Anterior cingulate cortex (tissue), 58 donors: ENCODE measurements around the gene RASL11A.
"Not testable (repeated sequence)": the region's sequence is repeated elsewhere in the genome, so short reads cannot be mapped to it uniquely, and the experiment has no call there.

Experiments
- DNase-seq, 58 donors: peaks; one replicate each; lab custom pipeline; 2025; lab: John Stamatoyannopoulos, UW

Gene RASL11A

DNA sequence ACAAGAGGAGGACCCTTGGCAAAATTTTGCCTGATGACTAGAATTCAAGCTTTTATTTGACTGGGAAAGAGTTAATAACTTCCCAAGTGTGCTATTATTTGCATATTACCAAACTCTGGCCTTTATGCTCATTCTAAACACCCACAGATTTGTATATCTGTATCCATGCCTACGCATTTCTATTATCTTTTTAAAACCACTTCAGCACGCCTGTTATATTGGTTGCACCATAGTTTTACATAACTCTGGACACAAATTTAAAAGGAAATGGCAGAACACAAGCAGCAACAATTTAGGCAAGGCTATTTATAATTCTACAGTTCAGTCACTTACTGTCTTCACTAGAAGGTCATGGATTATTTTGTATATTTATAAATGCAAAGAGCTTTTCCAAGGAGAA is 3.7 kb upstream of the RASL11A start:
- DNase-seq: no peak

DNA sequence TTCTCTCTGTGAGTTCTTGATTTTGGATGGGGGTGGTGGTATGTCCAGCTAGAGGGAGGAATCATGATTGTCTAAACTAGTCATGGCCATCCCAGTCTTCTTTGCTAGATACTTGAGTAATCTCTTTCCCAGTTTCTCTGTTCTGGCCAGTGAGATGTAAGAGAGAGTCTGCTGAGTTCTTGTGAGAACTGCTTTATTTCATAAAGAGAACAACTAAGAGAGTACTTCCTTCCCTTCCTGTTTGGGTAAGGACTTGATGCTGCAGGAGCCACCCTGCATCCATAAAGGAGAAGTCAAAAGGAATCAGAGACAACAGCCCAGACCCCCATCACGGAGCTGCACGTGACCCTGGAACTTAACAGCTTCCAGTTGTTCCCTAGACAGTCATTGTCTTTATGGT is 3.0 kb upstream of the RASL11A start:
- DNase-seq: no peak

DNA sequence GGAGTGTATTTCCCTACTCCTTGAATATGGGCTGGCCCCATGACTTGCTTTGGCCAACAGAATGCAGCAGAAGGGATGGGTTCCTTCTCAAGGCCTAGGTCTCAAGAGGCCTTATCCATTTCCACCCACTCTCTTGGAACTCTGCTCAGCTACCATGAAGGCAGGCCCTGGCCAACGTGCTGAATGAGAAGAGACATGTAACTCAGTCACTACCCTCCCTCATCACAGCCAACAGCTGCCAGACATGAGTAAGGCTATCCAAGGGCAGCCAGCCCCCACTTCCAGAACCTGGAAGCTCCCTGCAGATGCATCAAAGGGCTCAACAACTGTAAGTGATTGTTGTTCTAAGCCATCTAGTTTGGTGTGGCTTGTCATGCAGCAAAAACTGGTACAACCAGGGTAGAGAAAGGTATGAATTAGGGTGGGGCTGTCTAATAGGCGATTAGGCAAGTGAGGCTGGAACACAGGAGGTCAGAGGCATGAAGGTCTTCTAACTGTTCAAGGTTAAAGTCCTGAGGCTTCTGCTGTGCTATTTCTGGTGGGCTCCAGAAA is 1.4 kb upstream of the RASL11A start:
- no peak for DNase-seq

DNA sequence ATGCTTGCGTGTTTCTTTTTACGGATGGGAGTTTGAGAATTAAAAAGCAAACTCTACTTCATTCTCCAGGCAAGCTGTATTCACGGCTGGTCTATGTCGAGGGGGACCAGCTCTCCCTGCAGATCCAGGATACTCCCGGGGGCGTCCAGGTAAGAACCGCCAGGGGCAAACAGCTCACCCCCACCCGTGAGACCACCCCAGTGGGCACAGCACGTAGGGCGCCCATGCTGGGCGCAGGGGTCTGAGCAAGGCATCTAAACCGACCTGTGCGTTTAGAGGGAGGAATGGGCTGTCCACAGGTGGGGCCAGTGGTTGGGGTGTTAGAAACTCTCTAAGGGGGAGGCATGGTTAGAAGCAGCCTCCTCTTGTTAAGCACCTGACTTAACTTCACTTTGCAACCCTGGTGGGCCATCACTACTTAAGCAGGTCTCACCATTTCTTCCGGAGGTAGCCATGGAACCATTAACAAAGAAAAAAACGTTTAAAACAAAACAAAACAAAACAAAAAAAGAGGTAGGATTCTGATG is 1.0 kb downstream of the RASL11A start:
- DNase-seq: no peak

DNA sequence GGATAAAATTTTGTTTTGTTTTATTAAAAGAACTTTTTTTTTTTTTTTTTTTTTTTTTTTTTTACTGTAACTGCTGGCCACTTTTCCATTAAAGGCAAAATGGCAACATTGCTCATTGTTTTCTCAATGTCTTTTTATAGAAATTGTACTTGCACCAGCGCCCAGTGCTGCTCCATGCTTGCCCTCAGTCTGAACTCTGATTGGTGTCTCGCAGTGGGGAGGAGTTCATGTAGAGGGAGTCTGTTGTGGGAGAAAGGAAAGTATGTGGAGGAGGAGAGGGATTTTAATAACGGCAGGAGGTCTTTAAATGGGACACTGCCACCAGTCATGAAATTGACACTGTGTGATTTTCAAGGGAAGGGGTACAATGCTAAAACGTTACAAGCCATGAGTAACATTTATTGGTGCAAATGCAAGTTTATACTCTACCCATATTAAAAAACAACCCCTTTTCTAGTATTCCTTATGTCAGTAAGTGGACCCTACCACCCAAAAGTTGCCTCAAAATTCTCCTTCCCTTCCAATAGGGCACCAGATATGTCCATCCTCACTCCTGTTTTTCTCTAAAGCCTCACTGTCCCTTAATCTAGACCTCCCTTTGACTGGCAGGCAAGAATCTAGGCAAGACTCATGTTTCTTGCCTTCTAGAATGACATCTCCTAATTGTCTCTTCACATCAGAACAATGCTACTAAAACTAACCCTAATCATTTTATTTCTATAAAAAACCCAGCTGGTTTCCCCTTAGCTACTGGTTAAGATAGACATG is 3.2 kb downstream of the RASL11A start:
- DNase-seq: no peak

DNA sequence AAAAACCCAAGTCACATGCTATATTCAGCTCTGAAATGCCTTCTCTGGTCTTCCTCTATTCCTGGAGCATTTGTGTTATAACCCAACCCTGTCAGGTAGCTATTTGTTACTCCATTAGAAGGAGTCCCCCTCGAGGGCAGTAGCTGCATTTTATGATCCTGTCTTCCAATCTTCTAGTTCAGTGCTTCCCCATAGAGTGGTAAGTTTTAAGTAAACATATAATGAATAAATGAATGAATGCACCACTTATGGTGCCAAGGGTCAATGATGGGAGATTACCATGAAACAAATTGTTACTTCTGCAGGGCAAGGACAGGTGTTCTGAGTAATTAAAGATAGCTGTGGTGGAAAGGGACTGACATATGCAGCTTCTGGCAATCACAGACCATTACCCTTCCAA is 4.0 kb downstream of the RASL11A start:
- no peak for DNase-seq

DNA sequence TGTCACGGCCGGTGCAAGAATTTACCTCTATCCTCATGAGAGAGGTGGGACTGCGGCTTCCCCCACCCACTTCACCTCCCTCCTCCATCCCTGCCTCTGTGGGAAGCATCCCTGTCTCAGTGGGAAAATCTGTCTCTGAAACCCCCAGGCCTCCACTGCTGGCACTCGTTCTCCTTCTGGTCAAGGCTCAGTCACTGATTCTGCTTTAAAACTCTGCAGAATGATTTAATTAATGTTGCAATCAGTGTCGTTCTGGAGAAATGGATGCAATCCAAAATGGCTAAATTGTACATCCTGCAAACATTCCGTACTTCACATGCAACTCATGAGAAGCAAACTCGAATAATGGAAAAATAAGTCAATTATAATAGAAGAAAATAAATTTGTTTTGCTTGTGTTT is 5.6 kb downstream of the RASL11A start:
- DNase-seq: no peak

DNA sequence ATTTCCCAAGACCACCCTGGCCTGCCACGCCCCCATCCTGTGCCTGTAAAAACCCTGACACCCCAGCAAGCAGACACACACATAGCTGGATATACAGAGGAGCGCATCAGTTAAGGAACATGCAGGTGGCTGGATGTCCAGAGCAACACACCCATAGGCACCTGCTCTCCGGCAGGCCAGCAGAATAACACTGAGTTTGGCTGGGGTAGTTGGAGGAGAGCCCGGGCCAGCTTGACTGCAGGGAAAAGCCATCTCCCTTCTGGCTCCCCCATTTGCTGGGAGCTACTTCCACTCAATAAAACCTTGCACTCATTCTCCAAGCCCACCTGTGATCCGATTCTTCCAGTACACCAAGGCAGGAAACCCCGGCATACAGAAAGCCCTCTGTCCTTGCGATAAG is 8.9 kb downstream of the RASL11A start:
- no peak for DNase-seq

DNA sequence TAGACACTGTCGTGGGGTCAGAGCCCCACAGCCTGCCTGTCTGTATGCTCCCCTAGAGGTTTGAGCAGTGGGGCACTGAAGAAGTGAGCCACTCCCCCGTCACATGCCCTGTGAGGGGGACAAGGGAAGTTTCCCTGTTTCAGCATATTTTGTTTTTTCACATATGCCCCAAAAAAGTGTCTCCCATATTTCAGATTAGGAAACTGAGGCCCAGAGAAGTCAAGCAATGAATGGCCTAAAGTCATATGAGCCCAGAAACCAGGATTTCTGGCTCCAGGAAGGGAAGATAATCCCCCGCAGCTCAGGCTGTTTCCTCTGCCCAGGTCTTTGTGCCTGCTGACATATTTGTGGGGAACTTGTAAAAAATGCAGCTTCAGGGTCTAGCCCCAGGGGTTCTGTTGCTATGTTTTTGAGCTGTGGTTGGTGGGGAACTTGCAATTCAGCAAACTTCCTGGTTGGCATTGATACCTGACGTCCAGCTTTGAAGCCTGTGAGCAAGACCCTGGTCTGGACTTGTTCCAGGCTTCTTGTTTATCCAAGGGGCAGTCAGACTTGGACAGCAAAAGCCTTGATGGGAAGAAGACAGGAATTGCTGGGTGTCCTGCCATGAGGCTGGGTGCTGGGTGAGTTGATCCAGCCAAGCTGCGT is 9.5 kb downstream of the RASL11A start:
- peak in 1 of 58 donors; percentile 16 for DNase-seq

DNA sequence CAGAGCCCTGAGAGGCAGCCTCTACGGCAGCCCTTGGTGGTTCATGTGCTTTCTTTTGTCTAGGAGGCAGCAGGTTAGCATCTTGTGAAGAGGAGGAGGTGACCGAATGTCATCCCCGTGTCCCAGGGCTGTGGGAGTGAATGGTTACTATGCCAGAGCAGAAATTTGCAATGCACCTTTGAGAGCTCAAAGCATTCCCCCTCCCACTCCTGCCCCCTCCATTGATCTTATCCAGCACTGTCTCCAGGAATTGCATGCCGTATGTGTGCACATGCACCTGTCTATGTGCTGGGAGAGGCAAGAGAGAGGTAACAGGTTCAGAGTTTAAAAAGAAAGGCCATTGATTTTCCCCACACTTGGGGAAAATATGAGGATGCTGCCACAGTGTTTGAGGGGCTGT is 10.2 kb downstream of the RASL11A start:
- no peak for DNase-seq

DNA sequence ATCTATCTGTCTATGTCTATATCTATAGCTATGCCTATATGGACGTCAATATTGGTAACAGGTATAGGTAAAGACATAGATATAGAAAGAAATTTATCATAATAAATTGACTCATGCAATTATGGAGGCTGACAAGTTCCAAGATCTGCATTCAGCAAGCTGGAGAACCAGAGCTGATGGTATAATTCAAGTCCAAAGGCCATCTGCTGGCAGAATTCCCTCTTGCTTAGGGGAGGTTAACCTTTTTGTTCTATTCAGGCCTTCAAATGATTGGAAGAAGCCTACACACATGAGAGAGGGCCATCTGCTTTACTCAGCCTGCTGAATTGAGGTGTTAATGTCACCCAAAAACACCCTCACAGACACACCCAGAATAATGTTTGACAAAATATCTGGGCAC is 10.8 kb downstream of the RASL11A start:
- DNase-seq: no peak

DNA sequence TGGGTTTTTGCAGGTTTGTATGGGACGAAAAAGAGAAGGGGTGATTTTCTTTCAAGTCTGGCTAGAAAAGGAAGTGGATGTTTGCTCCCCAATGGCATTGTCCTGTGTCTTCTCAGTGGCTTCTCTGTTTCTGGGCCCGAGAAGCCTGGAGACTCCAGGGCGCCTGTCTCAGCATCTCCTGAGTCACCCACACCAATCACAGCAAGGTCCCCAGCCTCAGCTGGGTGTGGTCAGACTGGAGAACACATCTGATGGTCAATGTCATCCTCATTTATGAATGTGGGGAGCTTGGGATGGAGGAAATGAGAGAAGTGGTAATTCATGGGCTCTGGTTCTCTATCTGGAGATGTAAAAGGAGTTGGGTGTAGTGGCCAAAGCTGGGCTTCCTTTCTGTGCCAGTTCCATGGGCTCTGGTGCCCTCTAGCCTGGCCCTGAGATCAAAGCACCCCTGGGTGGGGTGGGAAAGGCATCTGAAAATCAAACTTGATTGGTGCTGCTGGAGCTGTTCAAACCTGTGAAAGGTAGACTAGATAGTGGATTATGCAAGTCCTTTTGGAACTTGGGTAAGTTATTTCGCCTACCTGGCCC is 13.4 kb downstream of the RASL11A start:
- DNase-seq: peak in 24 of 58 donors; percentile 5 to 54 (median 21)

DNA sequence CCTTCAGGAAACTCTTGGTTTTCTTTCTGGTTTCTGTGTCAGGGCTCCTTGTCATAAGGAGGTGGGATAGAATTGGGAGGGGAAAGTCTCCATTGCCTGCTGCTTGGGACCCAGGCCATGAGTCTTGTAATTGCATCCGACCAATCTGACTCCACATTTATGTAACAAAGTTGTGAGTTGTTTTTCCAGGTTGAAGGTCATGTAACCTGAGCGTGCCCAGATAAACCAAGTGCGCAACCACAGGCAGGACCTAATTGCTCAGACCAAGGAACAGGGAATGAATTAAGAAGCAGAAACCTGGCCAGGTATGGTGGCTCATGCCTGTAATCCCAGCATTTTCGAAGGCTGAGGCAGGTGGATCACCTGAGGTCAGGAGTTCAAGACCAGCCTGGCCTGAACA is 17.8 kb downstream of the RASL11A start:
- no peak for DNase-seq

DNA sequence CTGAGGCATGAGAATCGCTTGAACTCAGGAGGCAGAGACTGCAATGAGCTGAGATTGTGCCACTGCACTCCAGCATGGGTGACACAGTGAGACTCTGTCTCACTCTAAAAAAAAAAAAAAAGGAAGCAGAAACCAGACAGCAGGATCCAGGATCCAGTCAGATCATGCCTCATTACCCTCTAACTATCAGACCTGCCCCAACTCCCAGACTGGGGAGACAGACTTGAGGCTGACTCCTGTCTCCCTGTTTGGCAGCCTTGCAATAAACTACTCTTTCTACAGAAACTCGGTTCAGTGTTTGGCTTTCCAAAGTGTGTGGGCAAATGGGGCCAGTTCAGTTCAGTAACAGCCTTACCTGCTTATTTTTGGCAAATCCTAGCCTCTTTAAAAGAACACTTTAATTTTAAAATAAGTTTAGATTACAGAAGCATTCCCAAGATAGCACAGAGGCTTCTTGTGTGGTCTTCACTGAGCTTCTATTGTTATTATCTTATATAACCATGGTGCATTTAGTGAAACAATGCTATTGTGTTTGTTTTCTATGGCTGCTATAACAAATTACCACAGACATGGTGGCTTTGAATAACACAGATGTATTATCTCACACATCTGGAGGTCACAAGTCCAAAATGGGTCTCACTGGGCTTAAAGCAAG is 18.5 kb downstream of the RASL11A start:
- DNase-seq: peak in 9 of 58 donors; percentile 2 to 71 (median 17)

DNA sequence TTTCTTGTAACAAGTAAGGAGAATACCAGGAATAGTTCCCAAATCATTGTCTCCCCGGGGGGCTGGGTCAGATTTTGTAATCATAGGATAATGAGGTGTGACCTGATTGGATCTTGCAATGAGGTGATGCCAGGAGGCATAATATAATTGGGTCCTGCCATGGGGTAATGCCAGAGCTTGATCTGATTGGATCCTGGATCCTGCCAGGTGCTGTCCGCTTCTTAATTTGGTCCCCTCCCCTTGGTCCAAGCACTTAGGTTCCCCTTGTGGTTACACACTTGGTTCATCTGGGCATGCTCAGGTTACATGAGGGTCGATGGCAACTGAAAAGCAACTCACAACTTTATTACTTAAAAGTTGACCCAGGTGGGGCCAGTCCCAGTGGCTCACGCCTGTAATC is 20.1 kb downstream of the RASL11A start:
- no peak for DNase-seq

DNA sequence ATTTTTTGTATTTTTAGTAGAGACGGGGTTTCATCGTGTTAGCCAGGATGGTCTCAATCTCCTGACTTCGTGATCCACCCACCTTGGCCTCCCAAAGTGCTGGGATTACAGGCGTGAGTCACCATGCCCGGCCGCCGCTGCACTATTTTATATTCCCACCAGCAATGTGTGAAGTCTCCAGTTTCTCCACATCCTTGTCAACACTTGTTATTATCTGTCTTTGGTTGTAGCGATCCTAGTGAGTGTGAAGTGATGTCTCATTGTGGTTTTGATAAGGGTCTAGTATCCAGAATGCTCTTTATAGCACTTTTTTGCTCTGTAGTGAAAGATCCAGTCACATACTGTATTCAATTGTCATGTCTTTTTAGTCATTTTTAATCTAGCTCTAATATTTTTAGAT is 21.3 kb downstream of the RASL11A start:
- DNase-seq: not testable (repeated sequence)

DNA sequence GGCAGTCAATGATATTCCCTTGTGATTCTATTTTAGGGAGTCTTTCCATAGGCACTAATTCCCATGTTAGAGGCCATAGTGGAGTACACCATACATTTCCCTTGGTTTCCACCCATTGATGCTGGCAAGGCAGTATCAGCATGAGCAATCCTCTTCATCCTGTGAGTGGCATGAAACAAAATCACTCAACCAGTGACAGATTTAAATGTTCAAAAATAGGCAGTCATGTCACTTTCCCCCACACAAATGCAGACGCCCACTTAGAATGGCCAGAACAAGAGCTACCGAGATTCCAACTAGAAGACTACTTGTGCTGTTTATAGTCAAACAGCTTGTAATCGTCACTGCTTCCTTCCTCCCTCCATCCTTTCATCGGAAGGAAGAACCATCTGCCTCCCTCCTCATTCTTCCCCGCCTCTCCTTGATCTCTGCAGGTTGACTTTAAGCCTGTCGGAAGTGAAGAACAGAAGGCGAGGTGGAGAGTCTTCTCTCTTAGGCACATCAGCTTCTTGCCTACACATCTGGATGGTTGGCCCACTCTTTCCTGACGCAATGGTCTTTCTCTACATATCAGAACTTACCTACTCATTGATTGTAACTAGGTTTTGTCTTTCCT is 22.6 kb downstream of the RASL11A start:
- DNase-seq: peak in 7 of 58 donors; percentile 9 to 44 (median 26)

DNA sequence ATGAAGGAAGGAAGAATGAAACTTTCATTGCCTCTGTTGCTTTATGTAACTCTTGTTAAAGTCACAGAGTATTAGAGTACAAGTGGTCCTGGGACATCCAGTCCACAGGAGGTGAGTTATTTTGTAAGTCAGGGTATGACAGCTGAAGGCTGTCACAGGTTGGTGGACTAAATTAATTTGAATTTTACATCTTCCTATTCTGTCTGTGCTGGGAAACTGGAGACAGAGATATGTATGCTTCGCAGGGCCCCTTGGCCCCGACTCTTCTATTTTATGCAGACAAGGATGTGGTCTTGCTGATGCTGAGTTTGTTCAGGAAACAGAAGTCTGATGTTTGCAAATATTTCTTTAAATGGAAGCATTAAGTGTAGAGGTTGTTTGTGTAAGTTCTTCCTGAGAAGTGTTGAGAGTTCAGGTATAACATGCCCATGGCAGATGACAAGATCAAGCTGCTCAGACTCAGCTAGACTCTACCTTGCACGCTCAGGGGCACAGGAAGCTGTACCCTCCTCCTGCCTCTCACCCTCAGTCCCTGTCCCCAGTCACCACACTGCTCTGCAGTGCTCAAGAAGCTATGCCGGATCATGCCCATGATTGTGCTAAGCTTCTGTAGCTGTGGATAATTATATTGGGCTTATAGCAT is 23.4 kb downstream of the RASL11A start:
- DNase-seq: no peak

DNA sequence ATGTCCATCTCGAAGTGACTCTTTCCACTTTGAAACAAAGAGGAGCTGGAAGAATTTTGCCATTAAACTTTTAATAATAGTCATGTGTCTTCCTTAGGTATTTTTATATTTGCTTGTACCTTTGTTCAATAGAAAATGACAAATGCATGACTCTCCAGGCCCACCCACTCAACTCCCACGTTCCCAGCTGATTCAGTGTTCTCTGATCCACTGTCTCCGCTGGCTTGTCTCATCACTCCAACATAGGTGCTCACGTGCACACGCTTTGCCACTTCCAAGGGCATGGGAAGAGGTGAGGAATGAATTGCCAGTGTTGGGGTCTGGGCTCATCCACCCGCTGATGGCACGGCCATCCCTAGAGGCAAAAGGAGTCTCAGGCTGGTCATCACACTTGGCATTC is 24.5 kb downstream of the RASL11A start:
- peak in 1 of 58 donors; percentile 29 for DNase-seq

DNA sequence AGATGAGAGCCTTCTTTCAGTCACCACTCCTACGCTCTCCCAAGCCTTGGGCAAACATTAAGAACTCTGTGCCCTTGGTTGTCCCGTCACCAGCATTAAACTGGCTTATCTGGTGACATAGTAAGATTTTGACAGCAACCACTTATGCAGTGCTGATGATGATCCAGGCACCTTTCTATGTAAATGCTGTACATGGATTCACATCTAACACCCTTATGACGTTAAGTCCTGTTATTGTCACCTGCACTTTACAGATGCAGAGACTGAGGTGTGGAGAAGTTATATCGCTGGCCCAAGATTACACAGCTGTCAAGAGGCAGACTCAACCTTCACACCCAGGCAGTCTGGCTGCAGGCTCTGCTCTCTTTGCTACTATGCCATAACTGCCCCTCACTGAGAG is 25.0 kb downstream of the RASL11A start:
- DNase-seq: no peak
